HG03439 (cell line): ENCODE results near the gene COTL1.
"Not testable (repeated sequence)": the region's sequence is repeated elsewhere in the genome, so short reads cannot be mapped to it uniquely, and the experiment has no call there.

Source experiments
- ATAC-seq: cut with Tn5 transposase; IDR thresholded peaks from one replicate; pipeline ENCODE4 v1.9.1; 2021; ENCODE audit warnings: mild to moderate bottlenecking, moderate library complexity; ENCODE audit not compliant: unreplicated experiment

COTL1 gene

DNA sequence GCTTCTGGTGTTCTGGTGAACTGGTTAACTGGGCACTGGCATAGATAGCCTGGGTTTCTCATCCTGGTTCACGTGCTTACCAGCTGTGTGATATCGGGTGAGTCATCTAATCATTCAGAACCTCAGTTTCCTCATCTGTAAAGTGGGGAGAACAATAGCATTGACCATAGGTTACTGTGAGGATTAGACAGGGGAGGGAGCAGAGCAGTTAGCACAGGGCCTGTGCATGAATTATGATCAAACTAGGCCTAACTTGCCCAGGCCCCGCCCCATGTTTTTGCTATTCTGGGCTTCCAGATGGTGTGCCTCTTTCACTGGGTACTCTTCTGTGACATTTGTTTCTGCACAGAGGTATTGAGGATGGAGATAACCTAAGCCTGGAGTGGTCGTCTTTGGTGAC lies 25.8 kb upstream of the COTL1 start:
- ATAC-seq = no peak

DNA sequence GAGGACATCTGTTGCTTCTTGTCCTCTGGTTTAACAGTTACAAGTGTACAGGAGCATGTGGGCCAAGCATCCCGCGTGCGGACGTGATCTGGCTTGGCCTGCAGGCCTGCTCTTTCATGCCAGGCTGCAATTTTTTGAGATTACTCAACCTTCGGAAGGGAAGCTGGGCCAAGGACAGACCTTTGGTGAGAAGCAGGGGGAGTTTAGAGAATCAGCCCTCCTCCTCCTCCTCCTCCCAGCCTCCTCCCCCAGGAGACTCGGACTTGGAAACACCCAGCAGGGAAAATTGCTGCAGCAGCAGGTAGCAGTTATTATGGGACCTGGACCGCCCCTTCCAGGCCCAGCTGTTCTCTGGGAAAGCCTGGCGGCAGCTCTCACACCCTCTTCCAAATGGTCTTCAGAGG lies 25.3 kb upstream of the COTL1 start:
- no peak for ATAC-seq

- ATAC-seq = no peak
Observed at GRCh38 chr16:84641643-84642358, 23.9 kb upstream of the COTL1 start.

GRCh38 chr16:84640145-84640544 lies 22.3 kb upstream of the COTL1 start:
- ATAC-seq = no peak

DNA sequence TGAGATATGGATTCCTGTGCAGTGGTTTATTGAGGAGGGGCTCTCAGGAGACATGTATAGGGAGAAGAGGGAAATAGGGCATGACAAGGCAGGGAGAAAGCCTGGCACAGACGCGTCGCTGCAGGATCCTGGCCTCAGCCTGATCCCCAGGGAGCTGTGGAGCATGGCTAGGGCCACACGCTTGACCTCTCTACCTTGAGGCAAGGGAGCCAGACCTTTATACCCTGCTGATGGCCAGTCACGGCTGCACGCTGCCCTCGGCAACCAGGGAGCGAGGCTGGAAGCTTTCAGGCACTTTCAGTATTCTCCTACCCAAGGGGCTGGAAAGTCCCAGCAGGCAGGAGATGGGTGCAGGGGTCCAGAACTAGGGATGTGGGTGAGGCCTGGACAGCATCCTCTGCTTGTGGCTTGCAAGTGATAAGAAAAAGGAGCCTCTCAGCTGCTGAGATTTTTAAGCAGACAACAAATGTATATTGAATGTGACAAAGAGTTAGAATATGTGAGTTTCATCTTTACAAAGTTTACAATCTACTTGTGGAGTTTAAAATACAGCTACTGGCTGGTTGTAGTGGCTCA lies 20.4 kb upstream of the COTL1 start:
- no peak for ATAC-seq

DNA sequence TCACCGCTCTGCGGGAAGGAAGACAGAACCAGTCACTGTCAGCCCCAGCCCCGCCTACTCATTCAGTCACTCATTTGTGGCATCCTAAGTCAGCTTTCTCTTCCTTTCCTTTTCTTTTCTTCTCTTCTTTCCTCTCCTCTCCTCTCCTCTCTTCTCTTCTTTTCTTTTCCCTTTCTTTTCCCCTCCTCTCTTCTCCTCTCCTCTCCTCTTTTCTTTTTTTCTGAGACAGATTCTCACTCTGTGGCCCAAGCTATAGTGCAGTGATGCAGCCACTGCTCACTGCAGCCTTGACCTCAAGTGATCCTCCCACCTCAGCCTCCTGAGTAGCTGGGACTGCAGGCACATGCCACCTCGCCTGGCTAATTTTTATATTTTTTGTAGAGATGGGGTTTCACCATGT lies 19.8 kb upstream of the COTL1 start:
- ATAC-seq = no peak

- ATAC-seq = no peak
Observed at GRCh38 chr16:84635702-84636101, 17.8 kb upstream of the COTL1 start.

DNA sequence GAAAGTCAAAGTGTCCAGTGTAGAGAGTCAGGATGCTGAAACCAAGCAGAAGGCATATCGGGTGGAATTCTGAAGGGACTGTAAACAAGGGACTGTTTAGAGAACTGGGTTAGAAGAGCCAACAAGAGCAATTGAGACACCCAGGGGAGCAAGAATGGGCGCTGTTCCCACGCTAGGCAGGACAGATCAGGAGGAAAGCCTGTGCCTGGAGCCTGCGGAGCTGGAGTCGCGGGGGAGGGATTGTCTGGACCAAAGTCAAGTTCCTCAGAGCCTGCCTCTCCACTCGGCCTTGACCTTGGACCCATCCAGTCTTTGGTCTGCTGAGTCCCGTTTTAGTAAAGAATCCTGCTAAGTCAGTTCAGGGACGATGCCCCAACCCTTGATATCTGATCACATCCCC lies 15.7 kb upstream of the COTL1 start:
- no peak for ATAC-seq

DNA sequence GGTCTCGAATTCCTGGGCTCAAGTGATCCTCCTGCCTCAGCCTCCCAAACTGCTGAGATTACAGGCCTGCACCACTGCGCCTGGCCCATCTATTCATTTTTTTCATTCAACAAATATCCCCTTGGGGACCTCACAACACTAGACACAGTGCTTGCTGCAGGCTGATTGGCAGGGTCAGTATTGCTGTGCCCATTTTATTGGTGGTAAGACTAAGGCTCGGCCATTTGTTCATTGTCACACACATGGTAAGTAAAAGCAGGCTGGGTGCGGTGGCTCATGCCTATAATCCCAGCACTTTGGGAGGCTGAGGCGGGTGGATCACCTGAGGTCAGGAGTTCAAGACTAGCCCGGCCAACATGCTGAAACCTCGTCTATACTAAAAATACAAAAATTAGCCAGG lies 15.0 kb upstream of the COTL1 start:
- ATAC-seq = not testable (repeated sequence)

GRCh38 chr16:84631886-84632285 lies 14.0 kb upstream of the COTL1 start:
- no peak for ATAC-seq

DNA sequence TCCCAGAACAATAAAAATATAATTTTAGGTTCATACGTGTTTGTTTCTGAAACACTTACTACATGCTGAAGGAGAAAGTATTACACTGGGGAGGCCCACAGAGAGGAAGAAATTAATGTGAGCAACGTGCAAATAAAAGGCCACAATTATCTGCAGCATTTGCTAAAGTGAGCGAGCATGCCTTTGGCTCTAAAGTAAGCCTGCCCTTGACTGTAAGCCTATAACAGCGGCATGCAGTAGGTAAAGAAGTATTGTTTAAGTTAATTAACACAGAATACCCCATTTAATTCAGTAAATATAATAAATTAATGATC lies 13.2 kb upstream of the COTL1 start:
- no peak for ATAC-seq

- no peak for ATAC-seq
Observed at GRCh38 chr16:84630446-84631152, 12.7 kb upstream of the COTL1 start.

GRCh38 chr16:84630009-84630408 lies 12.1 kb upstream of the COTL1 start:
- ATAC-seq = no peak

DNA sequence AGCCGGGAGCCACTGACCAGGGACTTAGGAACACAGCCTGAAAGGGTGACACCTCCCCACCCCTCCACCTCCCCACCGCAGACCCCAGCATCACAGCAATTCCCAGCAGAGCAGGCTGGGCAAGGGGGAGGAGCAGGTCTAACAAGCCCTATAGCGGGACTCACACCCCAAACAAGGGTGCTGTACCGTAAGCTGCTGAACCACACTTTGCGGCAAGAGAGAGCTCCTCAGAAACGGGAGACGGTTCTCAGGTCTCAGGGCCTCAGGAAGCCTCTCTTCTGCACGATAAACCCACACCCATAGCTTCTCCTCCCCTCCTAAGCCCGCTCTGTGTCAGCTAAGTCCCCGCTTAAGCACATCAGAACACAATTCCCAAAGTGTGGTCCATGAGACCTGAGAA lies 11.7 kb upstream of the COTL1 start:
- ATAC-seq = no peak

DNA sequence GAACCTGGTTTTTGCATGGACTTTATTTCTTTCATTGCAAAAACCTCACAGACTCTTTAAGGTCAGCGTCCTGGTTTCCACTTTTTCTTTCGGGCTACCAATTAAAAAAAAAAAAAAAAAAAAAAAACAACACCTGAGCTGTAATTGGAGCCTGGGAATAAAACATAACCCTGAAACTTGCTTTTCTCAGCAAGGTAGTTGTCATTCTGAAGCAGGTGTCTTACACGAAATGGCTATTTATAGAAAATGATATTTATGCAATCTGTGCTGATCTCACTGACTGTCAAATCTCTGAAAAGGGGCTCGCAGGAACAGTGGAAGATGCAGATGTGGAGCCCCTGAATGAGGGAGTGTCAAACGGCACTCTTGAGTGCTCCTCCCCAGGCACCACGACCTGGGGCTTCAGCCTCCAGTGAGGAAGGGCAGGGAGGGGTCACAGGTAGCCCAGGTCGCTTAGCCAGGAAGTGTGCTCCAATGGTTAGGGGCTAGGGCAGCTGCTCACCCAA lies 10.4 kb upstream of the COTL1 start:
- no peak for ATAC-seq

GRCh38 chr16:84625556-84625955 lies 7.7 kb upstream of the COTL1 start:
- ATAC-seq = no peak

- ATAC-seq = not testable (repeated sequence)
Observed at GRCh38 chr16:84620913-84621312, 3.0 kb upstream of the COTL1 start.

DNA sequence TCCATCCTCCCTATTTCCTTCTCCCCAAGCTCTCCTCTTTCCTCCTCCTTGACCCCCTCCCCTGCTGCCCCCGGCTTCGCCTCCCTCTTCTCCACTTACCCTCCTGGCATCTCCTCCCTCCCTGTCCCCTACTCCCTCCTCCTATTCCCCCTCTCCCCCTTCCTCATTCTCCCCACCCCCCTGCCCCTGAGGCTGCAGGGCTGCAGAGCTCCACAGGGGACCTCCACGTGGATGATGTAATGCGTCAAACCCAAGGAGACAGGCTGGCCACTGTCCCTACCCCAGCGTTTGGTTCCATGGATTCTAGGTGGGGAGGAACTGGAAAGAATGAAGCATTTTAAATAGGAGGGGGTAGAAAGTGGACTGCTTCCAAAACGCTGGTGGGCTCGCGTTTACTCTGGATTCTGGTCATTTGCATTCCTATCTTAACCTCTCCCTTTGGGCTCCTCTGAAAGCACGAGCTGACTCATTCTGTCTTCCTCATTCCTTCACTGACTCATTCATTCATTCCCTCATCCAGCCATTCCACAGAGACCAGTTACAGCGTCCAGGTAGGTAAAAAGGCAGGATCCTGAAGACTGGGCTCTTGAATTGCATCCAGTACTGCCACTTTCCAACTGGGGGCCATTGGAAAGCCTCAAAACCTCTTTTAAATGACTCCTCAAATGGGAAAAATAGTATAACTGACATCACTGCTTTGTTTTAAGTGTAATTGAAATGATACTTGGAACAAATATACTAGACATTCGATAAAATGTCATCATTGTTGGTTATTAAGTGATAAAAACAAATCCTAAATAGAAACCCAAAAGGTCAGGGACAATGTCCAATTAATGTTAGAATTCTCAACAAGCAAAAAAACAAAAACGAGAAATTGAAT lies 943 bp upstream of the COTL1 start:
- ATAC-seq = no peak

DNA sequence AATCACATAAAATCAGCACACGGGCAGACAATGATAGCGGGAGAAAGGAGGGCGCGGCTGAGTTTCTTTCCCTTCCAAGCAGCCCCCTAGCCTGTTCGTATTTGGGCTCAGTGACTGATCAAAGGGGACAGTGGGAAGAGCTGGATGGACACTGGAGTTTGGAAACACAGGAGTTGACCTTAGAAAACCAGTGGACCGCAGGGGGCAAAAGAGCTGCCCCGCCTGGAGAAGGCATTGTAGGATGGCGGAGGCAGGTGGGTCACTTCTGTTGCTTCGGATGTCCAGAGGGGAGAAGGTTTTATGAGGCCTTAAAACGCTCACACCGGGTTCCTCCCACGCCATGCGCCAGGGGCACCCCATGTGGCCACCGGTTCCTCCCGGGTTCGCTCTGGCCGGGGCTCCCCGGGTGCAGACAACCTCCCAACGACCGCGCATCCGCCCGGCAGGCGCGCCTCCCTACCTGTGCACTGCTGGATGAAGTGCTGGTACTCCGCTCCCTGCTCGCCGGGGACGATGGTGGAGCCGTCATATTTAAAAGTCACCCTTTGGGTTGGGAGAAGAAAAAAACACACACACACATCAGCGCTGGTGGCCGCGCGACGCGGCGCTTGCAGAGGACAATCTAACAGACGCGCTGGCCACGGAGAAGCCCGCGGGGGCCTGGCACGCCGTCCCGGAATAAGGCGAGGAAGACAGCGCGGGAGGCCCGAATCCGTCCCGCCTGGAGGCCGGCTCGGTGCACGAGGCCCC lies 662 bp downstream of the COTL1 start:
- peak; percentile 34 for ATAC-seq

- ATAC-seq = no peak
Observed at GRCh38 chr16:84616515-84616914, 1.4 kb downstream of the COTL1 start.
